Inferior parietal cortex (tissue), 1 donor: ENCODE measurements around the gene MT2A.
"Not testable (repeated sequence)": the region's sequence is repeated elsewhere in the genome, so short reads cannot be mapped to it uniquely, and the experiment has no call there.

Experiments
- DNase-seq: peaks from one replicate; pipeline ENCODE4 v3.0.0-alpha.2; 2016; ENCODE audit errors: extremely low spot score

MT2A gene

GRCh38 chr16:56608043-56608875 lies at the start of gene MT2A:
Gene MT2A, plus strand, starts transcription at chr16:56608584. Its CDS starts 72 bp downstream, at chr16:56608656.
- DNase-seq = peak; percentile 84

- no peak for DNase-seq
Measured at GRCh38 chr16:56559109-56559508, 49.3 kb upstream of the MT2A start.

- DNase-seq = no peak
Measured at GRCh38 chr16:56560447-56560846, 47.9 kb upstream of the MT2A start.

- DNase-seq = no peak
Measured at GRCh38 chr16:56561126-56561525, 47.3 kb upstream of the MT2A start.

GRCh38 chr16:56564793-56565477 lies 43.4 kb upstream of the MT2A start, which contains the start of gene MT4:
Gene MT4, plus strand, starts transcription at chr16:56565073. Its CDS starts 56 bp downstream, at chr16:56565129.
- no peak for DNase-seq

GRCh38 chr16:56569971-56570370 lies 38.4 kb upstream of the MT2A start:
- DNase-seq = no peak

GRCh38 chr16:56571525-56571924 lies 36.9 kb upstream of the MT2A start:
- no peak for DNase-seq

GRCh38 chr16:56574625-56575024 lies 33.8 kb upstream of the MT2A start:
- no peak for DNase-seq

- DNase-seq = peak; percentile 37
Measured at GRCh38 chr16:56576585-56577299, 31.6 kb upstream of the MT2A start.

- DNase-seq = no peak
Measured at GRCh38 chr16:56577300-56577625, 31.1 kb upstream of the MT2A start.

GRCh38 chr16:56580391-56581048 lies 27.9 kb upstream of the MT2A start:
- DNase-seq = no peak

- DNase-seq = not testable (repeated sequence)
Measured at GRCh38 chr16:56582911-56583310, 25.5 kb upstream of the MT2A start.

- DNase-seq = no peak
Measured at GRCh38 chr16:56583351-56584168, 24.8 kb upstream of the MT2A start.

- no peak for DNase-seq
Measured at GRCh38 chr16:56584276-56584675, 24.1 kb upstream of the MT2A start.

GRCh38 chr16:56588781-56589140 lies 19.6 kb upstream of the MT2A start:
- DNase-seq = no peak

GRCh38 chr16:56589141-56590039 lies 19.0 kb upstream of the MT2A start, which contains the start of gene MT3:
Gene MT3, plus strand, starts transcription at chr16:56589528. Its CDS starts 63 bp downstream, at chr16:56589591.
- peak; percentile 79 for DNase-seq

GRCh38 chr16:56591377-56592060 lies 16.9 kb upstream of the MT2A start:
- no peak for DNase-seq

GRCh38 chr16:56593573-56594291 lies 14.7 kb upstream of the MT2A start:
- DNase-seq = no peak

GRCh38 chr16:56594292-56594619 lies 14.1 kb upstream of the MT2A start:
- no peak for DNase-seq
